PC-9 (cell line): ENCODE results near the gene TGFBR2. TPM values are rescaled to one million over a fixed set of nuclear protein-coding genes. Genes with fewer than 3 reads are reported as not detected.

Experiments
- BruUV-seq: library from RNA; stranded (reverse); fragments of 400-500 nt; replicated peaks from 2 replicates; lab custom pipeline; 2021; lab: Mats Ljungman, UMichigan
- CTCF ChIA-PET: fragments of 300-600 bp; sonication (Branson Sonifier 250); formaldehyde crosslinking; loops from one replicate; lab custom pipeline; 2022; ENCODE audit warnings: antibody characterized with exemption; lab: Charles Lee
- POLR2A ChIA-PET: fragments of 300-600 bp; sonication (Branson Sonifier 250); formaldehyde crosslinking; loops from one replicate; lab custom pipeline; 2022; ENCODE audit warnings: antibody characterized with exemption; ENCODE audit not compliant: unreplicated experiment; lab: Charles Lee
- DNase-seq, 2 experiments: peaks; one replicate each; pipeline versions ENCODE4 v3.0.0 to v3.0.0-alpha.2; 2015 to 2022; ENCODE audit warnings: mixed read lengths in 1 of 2
- H2AFZ ChIP-seq: fragments of 200-600 bp; sonication (generic); 2 replicates; pipeline ENCODE4 v1.8.1; 2017; ENCODE audit warnings: antibody characterized with exemption
- H3F3A ChIP-seq: fragments of 200-600 bp; sonication (generic); 2 replicates; pipeline ENCODE4 v1.8.1; 2017; ENCODE audit warnings: antibody characterized with exemption, mild to moderate bottlenecking, low read depth; ENCODE audit not compliant: insufficient read depth
- H3K27ac ChIP-seq: fragments of 200-600 bp; sonication (generic); 2 replicates; pipeline ENCODE4 v1.6.1; 2016; ENCODE audit warnings: mixed run types
- H3K27me3 ChIP-seq: fragments of 200-600 bp; sonication (generic); 2 replicates; pipeline ENCODE4 v1.6.1; 2016; ENCODE audit warnings: low read depth, mixed run types; ENCODE audit not compliant: insufficient read depth
- H3K36me3 ChIP-seq: fragments of 200-600 bp; sonication (generic); 2 replicates; pipeline ENCODE4 v1.6.1; 2016; ENCODE audit warnings: low read depth, mixed run types
- H3K4me1 ChIP-seq: fragments of 200-600 bp; sonication (generic); replicated peaks from 2 replicates; pipeline ENCODE4 v1.6.1; 2016; ENCODE audit warnings: mixed run types; ENCODE audit not compliant: insufficient read depth
- H3K4me2 ChIP-seq: fragments of 200-600 bp; sonication (generic); 2 replicates; pipeline ENCODE4 v1.6.1; 2017; ENCODE audit warnings: mixed run types
- H3K4me3 ChIP-seq: fragments of 200-600 bp; sonication (generic); 2 replicates; pipeline ENCODE4 v1.6.1; 2016; ENCODE audit warnings: mixed run types
- H3K79me2 ChIP-seq: fragments of 200-600 bp; sonication (generic); 2 replicates; pipeline ENCODE4 v1.6.1; 2017; ENCODE audit warnings: low read depth, mixed run types
- H3K9me2 ChIP-seq: fragments of 200-600 bp; sonication (generic); 2 replicates; pipeline ENCODE4 v1.8.1; 2017; ENCODE audit warnings: mild to moderate bottlenecking; ENCODE audit not compliant: insufficient read depth
- H3K9me3 ChIP-seq: fragments of 200-600 bp; sonication (generic); 2 replicates; pipeline ENCODE4 v1.8.1; 2016; ENCODE audit warnings: low read depth; ENCODE audit not compliant: insufficient read depth
- H4K20me1 ChIP-seq: fragments of 200-600 bp; sonication (generic); 2 replicates; pipeline ENCODE4 v1.8.1; 2017; ENCODE audit not compliant: insufficient read depth
- CTCF ChIP-seq: fragments of 200-600 bp; sonication (generic); conservative IDR thresholded peaks from 2 replicates; pipeline ENCODE4 v1.6.1; 2017; ENCODE audit warnings: mixed run types, antibody characterized with exemption, mild to moderate bottlenecking, moderate library complexity
- EZH2 ChIP-seq: fragments of 200-600 bp; sonication (generic); IDR thresholded peaks from 2 replicates; pipeline ENCODE4 v1.8.0; 2017; ENCODE audit warnings: antibody characterized with exemption, low read depth
- intact Hi-C: fragments of 100-400 bp; cut with micrococcal nuclease; formaldehyde crosslinking; loops from one replicate; pipeline ENCODE4 v1.10.0; 2022; ENCODE audit not compliant: unreplicated experiment
- total RNA-seq: library from RNA; stranded (reverse); gene quantifications from 2 replicates; pipeline ENCODE4 v1.2.3, GENCODE V29; 2021

The TGFBR2 gene
- total RNA-seq, 1 experiment from 2014 or later = 33.6 TPM

DNA sequence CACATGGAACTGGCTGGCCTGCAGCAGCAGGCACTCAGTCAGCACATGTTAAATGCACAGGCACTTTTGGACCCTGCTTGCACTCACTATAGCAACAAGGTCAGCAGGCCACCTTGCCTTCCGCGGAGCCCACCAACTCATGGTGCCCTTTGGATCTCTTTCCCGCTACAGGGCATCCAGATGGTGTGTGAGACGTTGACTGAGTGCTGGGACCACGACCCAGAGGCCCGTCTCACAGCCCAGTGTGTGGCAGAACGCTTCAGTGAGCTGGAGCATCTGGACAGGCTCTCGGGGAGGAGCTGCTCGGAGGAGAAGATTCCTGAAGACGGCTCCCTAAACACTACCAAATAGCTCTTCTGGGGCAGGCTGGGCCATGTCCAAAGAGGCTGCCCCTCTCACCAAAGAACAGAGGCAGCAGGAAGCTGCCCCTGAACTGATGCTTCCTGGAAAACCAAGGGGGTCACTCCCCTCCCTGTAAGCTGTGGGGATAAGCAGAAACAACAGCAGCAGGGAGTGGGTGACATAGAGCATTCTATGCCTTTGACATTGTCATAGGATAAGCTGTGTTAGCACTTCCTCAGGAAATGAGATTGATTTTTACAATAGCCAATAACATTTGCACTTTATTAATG lies 85.0 kb downstream of the TGFBR2 start:
- peaks cover 10% of the 10 kb centered on the region for H3F3A ChIP-seq
- intact Hi-C loops = loop anchor here (5.0 to 10.0 kb wide), 2 partner anchors 347 to 494 kb away; no protein-coding TSS in a partner anchor
- no peak overlapping the region for H3K4me3 ChIP-seq
- H3K36me3 ChIP-seq = no peaks in the 10 kb centered on the region
- BruUV-seq = no TSS peak
- no peak overlapping the region for H3K27ac ChIP-seq
- TF ChIP-seq CTCF (no peak), EZH2 (no peak)
- no peaks in the 10 kb centered on the region for H3K79me2 ChIP-seq
- no peaks in the 10 kb centered on the region for H3K27me3 ChIP-seq
- ChIA-PET POLR2A (interaction anchor here (0.6 kb wide), 1 partner anchor 1485 kb away, joined by 6 read pairs; no protein-coding TSS in a partner anchor), CTCF (no interaction called here)
- H3K4me2 ChIP-seq = no peak overlapping the region
- H3K9me3 ChIP-seq = no peaks in the 10 kb centered on the region
- H3K9me2 ChIP-seq = no peaks in the 10 kb centered on the region
- no peak overlapping the region for H2AFZ ChIP-seq
- DNase-seq = no peak
- peaks cover 21% of the 10 kb centered on the region for H3K4me1 ChIP-seq
- H4K20me1 ChIP-seq = no peaks in the 10 kb centered on the region

GRCh38 chr3:30691944-30692343 lies 85.5 kb downstream of the TGFBR2 start:
- Histone ChIP-seq H3K4me1 (peaks cover 21% of the 10 kb centered on the region), H3K4me3 (no peak overlapping the region), H3K79me2 (no peaks in the 10 kb centered on the region), H3K9me2 (no peaks in the 10 kb centered on the region), H3K36me3 (no peaks in the 10 kb centered on the region), H3K27ac (no peak overlapping the region), H3K27me3 (no peaks in the 10 kb centered on the region), H2AFZ (no peak overlapping the region), H3K9me3 (no peaks in the 10 kb centered on the region), H3F3A (peaks cover 10% of the 10 kb centered on the region), H4K20me1 (no peaks in the 10 kb centered on the region), H3K4me2 (no peak overlapping the region)
- BruUV-seq = no TSS peak
- POLR2A ChIA-PET = interaction anchor here (0.6 kb wide), 1 partner anchor 1485 kb away, joined by 6 read pairs; no protein-coding TSS in a partner anchor
- CTCF ChIA-PET = no interaction called here
- no peak for DNase-seq
- intact Hi-C loops = loop anchor here (2.0 to 10.0 kb wide), 4 partner anchors 57 to 495 kb away; no protein-coding TSS in a partner anchor
- TF ChIP-seq EZH2 (no peak), CTCF (no peak)

GRCh38 chr3:30692498-30693130 lies 86.2 kb downstream of the TGFBR2 start:
- Histone ChIP-seq H3K36me3 (no peaks in the 10 kb centered on the region), H3K27me3 (no peaks in the 10 kb centered on the region), H2AFZ (no peak overlapping the region), H3K4me2 (no peak overlapping the region), H3K9me2 (no peaks in the 10 kb centered on the region), H3K9me3 (no peaks in the 10 kb centered on the region), H3K79me2 (no peaks in the 10 kb centered on the region), H3F3A (peaks cover 10% of the 10 kb centered on the region), H3K4me1 (peaks cover 21% of the 10 kb centered on the region), H3K27ac (no peak overlapping the region), H3K4me3 (no peak overlapping the region), H4K20me1 (no peaks in the 10 kb centered on the region)
- TF ChIP-seq CTCF = no peak
- no peak for TF ChIP-seq EZH2
- BruUV-seq = no TSS peak
- no peak for DNase-seq
- ChIA-PET POLR2A (no interaction called here), CTCF (interaction anchor here (0.6 to 1.2 kb wide), 4 partner anchors 373 to 650 kb away, joined by 3 to 8 read pairs (median 4); no protein-coding TSS in a partner anchor)
- intact Hi-C loops = loop anchor here (1.0 to 10.0 kb wide), 7 partner anchors 56 to 679 kb away; no protein-coding TSS in a partner anchor
